IPS-NIHi7 (cell line): Measurements from ENCODE around the gene CNTD1.

Experiments used
- DNase-seq: peaks from one replicate; pipeline ENCODE4 v3.0.0; 2012; ENCODE audit warnings: mixed read lengths; ENCODE audit errors: extremely low spot score

CNTD1 gene

DNA sequence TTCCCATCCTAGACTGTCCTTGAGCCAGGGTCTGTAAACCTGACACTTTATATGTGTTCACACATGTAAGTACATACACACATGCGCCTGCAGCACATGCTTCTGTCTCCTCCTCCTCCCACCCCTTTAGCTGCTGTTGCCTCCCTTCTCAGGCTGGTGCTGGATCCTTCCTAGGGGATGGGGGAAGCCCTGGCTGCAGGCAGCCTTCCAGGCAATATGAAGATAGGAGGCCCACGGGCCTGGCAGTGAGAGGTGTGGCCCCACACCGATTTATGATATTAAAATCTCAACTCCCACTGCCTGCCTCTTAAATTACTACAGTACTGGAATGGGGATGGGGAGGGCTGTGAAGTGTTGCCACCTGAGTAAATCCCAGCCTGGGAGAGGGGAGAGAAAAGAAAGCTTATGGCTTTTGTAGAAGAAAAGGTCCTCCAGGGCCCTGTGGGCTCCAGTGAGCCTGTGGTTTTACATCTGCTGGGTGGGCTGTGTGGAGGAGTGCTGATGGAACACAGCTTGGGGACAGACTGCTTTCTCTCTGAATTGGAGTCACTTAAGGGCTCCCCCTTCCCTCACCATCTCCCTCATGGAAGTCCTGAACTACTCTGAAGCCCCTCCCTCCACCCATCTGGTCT, 19.2 kb upstream of the CNTD1 start:
- no peak for DNase-seq

DNA sequence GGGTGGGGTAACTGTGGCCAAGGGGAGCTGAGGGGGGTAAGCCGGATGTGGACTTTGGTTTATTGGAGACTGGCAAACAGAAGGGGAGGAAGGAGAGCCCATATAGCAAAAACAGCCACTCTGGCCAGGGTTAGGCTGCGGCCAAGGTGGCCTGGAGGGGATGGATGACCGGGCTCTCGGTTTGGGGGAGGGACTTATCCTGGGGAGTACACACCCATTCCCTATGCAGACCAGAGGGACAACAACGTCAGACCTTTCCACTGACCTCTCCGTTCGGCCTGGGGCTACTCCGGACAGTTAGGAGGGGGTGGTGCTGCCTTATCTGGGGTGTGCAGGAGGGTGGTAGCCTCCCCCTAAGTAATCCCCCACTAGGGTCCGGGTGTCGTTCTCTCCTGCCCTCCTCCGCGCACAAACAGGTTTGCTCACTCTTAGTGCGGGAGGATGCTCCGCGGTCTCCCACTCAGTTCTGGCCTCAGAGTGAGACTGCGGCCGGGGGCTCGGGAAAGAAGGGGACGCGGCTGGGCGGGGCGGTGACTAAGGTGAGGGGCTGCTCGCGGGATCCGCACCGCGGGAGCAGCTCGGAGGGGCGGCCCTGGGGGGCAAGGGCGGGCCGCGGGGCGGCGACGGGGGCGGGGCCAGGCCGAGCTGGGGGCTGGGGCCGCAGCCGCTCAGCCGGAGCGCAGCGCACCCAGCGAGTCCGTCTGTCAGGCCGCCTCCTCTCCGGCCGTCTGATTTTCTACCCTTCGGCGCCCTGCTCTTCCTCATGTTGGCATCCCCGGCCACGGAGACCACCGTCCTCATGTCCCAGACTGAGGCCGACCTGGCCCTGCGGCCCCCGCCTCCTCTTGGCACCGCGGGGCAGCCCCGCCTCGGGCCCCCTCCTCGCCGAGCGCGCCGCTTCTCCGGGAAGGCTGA, 18.5 kb upstream of the CNTD1 start, which contains the start of gene WNK4:
TSS of gene WNK4 (plus strand) at position 675 of the 915 bp plus-strand sequence. CDS start at position 764, 89 bp downstream.
- DNase-seq, result peak; percentile 81

DNA sequence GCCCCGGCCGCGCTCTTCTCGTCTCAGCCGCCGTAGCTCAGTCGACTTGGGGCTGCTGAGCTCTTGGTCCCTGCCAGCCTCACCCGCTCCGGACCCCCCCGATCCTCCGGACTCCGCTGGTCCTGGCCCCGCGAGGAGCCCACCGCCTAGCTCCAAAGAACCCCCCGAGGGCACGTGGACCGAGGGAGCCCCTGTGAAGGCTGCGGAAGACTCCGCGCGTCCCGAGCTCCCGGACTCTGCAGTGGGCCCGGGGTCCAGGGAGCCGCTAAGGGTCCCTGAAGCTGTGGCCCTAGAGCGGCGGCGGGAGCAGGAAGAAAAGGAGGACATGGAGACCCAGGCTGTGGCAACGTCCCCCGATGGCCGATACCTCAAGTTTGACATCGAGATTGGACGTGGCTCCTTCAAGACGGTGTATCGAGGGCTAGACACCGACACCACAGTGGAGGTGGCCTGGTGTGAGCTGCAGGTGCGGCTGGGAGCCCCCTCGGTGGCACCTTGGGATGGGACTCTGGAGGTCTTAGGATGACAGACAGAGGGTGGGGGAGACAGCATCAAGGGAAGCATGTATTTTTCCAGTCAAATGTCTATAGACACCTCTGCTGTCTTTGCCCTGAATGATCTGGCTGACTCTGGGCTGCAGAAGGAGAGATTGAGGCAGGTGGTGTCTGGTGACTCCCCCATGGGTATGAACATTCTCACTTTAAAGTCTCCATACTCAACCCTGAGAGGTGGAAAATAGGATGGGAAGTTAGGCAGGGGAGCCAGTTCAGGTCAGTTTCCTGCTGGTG, 17.6 kb upstream of the CNTD1 start:
- no peak for DNase-seq

DNA sequence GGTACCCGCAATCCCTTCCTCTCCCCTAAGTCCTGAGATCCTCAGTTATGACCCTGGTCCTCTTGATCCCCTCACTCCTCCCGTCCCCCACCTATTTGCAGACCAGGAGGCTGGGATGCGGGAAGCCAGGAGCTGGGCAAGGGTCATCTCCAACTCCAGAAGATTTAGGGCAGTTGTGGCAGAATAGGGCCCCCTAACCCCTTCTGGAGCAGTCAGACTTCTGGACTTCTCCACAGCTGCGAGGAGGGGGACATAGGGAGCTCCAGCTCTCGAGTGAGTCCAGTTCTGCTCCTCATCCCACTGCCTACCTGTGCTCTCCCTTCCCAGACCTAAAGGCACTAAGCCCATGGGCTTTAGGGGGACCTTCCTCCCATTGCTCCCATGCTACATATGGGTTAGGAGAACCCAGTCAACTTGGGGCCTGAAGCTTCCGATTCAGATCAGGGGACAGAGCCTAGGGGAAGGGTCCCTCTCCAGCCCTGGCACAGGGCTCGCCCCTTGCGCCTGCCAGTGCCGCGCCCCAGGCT, 17.0 kb upstream of the CNTD1 start:
- no peak for DNase-seq

DNA sequence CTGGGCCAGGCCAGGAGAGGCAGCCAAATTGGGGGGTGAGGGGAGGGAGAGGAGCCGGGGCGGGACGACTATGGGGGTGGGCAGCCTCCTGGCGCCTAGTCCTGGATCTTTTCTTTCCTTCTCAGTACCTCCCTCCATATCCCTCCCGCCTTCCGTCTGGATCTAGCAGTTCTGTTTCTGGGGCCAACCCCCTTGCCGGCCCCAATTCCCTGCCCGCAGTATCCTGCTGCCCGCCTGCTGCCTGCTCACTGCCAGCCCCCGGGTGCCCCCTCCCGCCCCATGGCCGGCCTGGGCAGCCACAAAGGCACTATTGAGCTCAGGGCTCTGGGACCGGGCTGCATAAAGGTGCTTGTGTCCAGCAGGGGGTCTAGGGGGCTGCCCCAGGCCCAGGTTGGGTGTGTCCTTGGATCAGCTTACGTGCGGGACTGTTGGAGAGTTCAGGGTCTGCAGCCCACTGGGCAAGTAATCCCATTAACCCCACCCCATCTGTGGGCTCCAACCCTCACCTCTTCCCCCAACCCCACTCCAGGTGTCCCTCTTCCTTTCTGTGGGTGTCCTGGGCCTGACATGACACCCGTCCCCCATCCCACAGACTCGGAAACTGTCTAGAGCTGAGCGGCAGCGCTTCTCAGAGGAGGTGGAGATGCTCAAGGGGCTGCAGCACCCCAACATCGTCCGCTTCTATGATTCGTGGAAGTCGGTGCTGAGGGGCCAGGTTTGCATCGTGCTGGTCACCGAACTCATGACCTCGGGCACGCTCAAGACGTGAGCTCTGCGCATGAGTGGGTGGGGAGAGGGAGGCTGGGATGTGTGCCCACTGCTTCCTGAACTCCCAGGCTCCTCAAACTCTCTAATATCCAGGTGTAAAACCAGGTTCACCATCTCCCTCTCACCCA, 16.2 kb upstream of the CNTD1 start:
- no peak for DNase-seq

DNA sequence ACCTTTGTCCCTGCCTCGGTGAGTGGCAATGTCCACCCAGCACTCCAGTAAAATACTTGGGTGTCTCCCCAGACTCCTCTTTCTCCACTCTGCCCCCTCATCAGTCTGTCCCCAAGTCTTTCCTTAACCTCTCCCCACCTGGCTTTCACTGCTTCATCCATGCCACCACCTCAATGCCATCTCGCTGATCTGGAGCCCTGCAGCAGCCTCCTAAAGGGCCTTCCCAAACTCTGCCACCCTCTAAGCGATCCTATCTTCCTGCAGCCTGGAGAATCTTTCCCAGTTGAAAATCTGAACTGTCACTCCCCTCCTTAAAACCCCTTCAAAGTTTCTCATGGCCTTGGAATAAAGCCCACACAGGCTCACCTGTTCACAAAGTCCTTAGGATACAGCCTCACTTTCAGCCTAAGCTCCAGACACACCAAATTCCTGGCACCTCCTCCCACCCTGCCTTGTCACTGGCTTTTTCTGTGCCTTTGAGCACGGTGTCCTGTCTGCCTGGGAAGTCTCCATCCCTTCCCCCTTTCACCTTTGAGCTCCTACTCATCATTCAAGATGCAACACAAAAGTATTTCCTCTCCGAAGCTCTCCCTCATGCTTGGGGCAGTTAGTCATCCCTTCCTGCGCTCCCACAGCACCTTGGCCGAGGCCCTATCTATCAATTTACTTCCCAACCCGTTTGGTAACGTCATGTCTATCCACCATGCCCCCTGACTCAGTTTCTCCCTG, 15.4 kb upstream of the CNTD1 start:
- no peak for DNase-seq

DNA sequence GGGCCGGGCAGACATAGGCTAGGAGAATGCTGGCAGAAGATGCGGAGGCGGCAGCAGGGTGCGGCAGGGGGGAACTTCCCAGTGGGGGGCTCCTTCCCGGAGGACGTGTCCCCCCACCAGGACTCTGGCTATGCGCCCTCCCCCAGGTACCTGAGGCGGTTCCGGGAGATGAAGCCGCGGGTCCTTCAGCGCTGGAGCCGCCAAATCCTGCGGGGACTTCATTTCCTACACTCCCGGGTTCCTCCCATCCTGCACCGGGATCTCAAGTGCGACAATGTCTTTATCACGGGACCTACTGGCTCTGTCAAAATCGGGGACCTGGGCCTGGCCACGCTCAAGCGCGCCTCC, 14.9 kb upstream of the CNTD1 start:
- DNase-seq, result no peak

DNA sequence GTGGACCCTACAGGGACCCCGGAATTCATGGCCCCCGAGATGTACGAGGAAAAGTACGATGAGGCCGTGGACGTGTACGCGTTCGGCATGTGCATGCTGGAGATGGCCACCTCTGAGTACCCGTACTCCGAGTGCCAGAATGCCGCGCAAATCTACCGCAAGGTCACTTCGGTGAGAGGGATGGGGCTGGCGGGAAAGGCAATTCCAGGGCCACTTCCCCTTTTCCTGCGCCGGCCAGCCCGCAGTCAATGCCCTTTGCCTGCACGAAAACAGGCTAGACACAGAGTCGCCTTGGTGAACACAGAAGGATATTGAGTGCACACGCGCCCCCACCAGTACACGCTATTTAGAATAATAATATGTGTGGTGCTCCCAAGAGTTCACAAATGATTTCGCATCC, 14.3 kb upstream of the CNTD1 start:
- no peak for DNase-seq

DNA sequence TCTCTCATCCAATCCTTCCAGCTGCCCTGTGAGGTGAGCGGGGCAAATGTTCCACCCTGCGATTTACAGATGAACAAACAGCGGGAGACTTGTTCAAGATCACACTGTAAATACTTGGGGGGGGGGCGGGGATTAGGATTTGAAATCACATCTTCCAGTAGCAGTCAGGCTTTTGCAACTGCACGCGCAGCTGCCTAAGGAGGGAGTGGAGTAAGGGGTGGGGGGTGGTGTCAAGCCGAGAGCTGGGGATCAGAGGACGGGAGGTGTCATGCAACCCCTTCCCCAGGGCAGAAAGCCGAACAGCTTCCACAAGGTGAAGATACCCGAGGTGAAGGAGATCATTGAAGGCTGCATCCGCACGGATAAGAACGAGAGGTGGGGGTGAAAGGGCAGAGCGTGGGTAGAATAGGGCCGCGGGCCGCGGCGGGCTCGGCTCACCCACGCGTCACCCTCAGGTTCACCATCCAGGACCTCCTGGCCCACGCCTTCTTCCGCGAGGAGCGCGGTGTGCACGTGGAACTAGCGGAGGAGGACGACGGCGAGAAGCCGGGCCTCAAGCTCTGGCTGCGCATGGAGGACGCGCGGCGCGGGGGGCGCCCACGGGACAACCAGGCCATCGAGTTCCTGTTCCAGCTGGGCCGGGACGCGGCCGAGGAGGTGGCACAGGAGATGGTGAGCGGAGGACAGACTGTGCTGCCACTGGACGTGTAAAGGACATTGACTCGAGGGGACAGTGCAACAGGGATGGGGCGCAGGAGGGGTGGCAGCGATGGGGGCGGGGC, 13.7 kb upstream of the CNTD1 start:
- no peak for DNase-seq

DNA sequence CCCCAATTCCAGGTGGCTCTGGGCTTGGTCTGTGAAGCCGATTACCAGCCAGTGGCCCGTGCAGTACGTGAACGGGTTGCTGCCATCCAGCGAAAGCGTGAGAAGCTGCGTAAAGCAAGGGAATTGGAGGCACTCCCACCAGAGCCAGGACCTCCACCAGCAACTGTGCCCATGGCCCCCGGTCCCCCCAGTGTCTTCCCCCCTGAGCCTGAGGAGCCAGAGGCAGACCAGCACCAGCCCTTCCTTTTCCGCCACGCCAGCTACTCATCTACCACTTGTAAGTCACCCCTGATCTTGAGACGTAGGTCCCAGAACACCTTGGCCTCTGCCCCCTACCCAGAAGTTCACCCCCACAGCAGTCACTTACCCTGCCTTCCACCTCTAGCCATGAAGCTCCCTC, 11.4 kb upstream of the CNTD1 start:
- DNase-seq, result no peak

DNA sequence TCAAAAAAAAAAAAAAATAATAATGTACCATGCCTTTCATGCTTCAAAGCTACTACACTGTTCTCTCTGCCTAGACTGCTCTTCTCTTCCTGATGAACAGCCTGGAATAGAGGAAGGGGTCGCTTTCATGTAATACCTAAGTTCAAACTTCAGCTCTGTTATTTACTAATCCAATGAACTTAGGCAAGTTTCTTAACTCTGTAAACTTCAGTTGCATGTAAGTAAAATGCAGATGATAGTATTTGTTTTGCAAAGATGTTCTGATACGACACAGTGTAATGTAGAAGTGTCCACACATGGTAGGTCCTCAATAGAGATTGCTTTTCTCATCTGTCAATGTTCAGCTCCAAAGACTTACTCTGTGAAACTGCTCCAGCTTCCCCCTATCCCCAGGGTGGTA, 6.7 kb upstream of the CNTD1 start:
- no peak for DNase-seq

DNA sequence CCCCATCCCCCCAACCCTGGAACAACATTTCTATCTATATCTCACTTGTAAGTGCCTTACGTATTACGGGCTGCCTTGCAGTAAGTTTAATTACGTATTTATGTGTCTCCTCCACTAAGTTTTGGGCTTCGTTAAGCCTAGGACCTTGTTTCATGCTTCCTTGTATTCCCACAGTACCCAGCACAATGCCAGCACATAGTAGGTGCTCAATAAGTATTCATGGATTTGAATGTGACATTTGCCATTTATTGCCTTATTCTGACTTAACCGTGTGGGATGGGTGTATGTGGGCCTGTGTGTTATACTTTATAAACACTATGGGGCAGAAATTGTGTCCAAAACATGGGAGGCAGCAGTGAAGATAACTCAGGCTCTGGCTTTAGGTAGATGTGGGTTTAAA, 6.1 kb upstream of the CNTD1 start:
- DNase-seq, result no peak

DNA sequence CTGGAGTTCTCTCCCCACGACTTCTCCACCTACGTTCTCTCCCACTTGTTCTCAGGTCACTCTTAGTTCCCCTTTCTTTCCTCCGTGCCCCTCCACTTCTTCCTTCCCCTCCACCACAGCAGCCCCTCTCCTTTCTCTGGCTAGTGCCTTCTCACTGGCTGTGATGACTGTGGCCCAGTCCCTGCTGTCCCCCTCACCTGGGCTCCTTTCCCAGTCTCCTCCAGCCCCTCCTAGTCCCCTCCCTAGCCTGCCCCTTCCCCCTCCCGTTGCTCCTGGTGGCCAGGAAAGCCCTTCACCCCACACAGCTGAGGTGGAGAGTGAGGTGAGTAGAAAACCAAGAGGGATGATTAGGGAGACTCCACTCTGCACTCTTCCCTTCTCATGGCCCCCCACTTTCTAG, 3.6 kb upstream of the CNTD1 start:
- no peak for DNase-seq

DNA sequence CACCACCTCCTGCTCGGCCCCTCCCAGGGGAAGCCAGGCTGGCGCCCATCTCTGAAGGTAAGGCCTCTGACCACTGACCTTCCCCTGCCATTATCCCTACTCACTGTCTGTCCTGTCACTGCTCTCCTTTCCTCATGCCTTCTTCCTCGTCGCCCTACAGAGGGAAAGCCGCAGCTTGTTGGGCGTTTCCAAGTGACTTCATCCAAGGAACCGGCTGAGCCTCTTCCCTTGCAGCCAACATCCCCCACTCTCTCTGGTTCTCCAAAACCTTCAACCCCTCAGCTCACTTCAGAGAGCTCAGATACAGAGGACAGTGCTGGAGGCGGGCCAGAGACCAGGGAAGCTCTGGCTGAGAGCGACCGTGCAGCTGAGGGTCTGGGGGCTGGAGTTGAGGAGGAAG, 3.2 kb upstream of the CNTD1 start:
- DNase-seq, result no peak

DNA sequence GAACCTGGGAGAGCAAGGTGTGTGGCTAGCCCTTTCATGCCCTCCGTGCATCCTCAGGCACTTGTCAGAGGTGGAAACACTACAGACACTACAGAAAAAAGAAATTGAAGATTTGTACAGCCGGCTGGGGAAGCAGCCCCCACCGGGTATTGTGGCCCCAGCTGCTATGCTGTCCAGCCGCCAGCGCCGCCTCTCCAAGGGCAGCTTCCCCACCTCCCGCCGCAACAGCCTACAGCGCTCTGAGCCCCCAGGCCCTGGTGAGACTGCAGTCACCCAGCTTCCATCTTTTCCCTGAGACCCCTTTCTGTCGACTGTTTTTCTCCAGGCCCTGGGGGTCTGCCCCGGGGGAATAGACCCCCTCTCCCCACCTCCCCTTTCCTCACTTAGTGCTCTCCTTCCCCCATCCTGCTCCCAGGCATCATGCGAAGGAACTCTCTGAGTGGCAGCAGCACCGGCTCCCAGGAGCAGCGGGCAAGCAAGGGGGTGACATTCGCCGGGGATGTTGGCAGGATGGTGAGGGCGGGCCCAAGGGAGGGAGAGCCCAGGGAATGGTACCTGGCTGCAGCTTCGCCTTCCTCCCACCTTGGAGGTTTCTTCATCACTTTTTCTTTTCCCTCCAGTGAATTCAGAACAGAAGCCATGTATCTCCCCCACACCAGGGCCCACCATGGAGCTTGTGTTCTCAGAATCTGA, 2.4 kb upstream of the CNTD1 start:
- DNase-seq, result no peak

DNA sequence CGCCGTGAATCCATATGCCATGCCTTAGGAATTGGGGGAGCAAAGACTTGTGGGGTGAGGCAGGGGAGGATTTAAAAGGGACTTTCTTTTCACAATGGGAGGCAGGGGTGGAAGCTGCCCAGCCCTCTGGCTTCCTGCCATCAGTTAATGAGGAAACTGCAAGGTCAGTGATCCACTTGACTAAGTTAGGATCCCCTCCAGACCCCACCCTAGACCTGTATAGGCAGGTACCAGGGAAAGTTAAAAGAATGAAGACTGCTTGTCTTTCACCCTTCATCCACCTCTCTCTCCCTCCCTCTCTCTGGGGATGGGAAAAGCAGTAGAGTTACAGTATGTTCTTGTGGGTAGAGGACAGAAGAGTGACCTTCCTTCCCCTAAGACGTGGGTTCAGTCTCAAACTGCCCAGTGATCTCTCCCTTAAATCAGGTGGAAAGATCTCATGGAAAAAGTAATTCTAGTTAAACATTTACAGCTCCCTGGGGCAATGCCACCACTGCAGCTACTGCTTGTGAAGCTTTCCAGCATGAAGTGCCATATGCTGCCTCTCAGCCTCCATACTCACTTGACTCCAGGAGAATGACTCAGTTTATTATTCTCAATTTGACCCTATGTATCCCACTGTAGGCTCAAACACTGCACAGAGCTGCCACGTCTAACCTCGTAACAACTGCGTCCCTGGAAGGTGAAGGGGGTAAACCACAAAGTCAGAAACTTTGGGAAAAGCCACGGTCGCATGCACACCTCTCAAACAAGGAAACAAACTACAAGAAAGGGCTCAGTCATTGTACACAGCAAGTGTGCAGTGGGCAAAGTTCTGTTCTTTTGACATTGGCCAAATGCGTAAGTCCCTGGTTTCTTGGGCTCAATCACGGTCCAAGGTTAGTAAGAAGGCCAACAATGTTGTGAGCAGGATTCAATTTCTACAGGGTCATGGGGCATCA, 1.3 kb upstream of the CNTD1 start:
- no peak for DNase-seq

DNA sequence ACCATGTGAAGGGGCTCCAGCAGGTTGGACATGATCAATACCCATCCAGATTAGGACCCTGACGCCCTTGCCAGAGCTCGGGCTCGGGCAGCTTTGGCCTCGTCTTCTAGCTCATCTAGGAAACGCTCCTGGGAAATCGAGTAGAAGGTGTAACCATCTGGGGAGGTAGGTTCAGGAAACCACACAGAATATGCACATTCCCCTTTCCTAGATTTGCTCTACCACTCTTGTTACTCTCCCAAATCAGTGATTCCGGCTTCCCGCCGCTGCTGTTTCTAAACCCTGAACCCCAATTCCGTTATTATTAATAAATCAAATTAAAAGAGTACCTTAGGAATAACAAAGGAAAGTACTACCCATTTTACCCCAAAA, 664 bp upstream of the CNTD1 start:
- DNase-seq, result no peak
